GM18868 (cell line): Measurements from ENCODE around the gene RBP3.

Source experiments
- ATAC-seq: cut with Tn5 transposase; IDR thresholded peaks from one replicate; pipeline ENCODE4 v1.9.1; 2021; ENCODE audit warnings: mild to moderate bottlenecking, moderate library complexity; ENCODE audit not compliant: unreplicated experiment

Gene RBP3

DNA sequence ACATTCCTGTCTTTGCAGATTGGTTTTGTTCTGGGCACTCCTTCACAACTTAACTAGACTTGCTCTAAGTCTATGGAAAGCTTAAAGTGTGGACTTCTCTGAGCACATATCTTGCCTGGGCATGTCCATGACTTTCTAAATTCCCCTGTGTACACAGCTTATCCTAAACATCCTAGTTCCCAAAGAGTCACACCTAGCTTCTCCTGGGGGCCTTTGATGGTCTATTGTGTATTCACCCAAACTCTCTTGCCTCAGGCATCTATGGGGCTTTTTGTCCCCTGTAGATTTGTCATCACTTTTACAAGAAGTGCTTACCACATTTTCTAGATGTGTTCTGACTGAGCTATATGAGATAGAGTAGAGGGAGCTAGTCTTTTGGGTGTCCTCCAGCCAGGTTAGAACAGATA lies 48.2 kb downstream of the RBP3 start:
- ATAC-seq: no peak

GRCh38 chr10:47397256-47397655 lies 49.1 kb downstream of the RBP3 start:
- ATAC-seq: no peak

- ATAC-seq: no peak
These were observed 52.1 kb downstream of the RBP3 start for GRCh38 chr10:47400251-47400650.

- ATAC-seq: no peak
These were observed 52.6 kb downstream of the RBP3 start for GRCh38 chr10:47400786-47401185.

GRCh38 chr10:47401210-47401609 lies 53.0 kb downstream of the RBP3 start:
- ATAC-seq: no peak

GRCh38 chr10:47401874-47402640 lies 53.9 kb downstream of the RBP3 start:
- no peak for ATAC-seq

- ATAC-seq: no peak
These were observed 54.6 kb downstream of the RBP3 start for GRCh38 chr10:47402641-47403301.

GRCh38 chr10:47403446-47404318 lies 55.5 kb downstream of the RBP3 start:
- no peak for ATAC-seq

GRCh38 chr10:47404446-47404845 lies 56.3 kb downstream of the RBP3 start:
- no peak for ATAC-seq

- no peak for ATAC-seq
These were observed 56.8 kb downstream of the RBP3 start for GRCh38 chr10:47404937-47405336.

- ATAC-seq: no peak
These were observed 57.8 kb downstream of the RBP3 start for GRCh38 chr10:47405857-47406547.

GRCh38 chr10:47406548-47406869 lies 58.3 kb downstream of the RBP3 start:
- ATAC-seq: no peak

DNA sequence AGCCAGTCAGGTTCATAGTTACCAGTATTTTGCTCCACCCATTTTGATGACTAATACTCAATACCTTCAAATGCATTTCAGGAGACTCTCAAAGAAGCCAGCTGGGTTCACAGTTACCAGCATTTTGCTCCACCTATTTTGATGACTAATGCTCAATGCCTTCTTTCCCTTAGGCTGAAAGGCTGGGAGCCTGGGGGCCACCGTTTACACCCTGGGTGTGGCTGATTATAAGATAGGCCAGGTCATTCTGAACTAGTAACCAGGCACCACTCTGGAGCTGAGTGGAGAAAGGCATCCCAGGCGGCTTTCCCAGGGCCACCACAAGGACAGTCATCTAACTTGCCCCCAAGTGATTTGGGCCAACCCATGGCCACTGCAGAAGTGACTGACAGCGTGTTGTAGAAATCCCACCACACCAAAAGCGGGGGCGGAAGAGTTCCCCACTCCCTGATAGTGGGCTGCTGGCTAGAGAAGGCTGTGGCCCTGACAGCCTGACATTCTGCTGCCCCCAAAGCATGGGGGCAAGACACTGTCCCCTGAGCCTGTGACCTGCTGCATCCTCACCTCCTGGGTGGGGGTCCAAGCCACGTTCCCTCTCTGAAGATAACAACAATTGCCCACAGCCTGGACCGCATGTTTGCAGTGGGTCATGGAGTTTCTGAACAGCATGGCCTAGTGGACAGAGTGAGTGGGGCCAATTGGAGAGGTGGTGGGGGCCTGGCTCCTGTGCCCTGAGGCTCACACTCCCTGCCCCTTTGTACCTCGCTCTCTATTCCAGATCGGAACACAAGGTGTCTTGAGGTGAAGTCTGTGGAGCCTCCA lies 58.9 kb downstream of the RBP3 start:
- ATAC-seq: no peak
